ENCODE measurements around the gene SMC6. TPM values are rescaled to one million over a fixed set of nuclear protein-coding genes. Genes with fewer than 3 reads are reported as not detected.

The SMC6 gene
- 10 to 100 TPM; 27.7 to 42.5 (median 40.2) TPM for polyA plus RNA-seq (ENCODE audit: insufficient read length in 4 of 4)

GRCh38 chr2:17753803-17754663 is at the start of gene SMC6, which contains the start of gene GEN1:
TSS of gene SMC6 (minus strand) at chr2:17753810. CDS start at chr2:17745946, 7,864 bp downstream.
TSS of gene GEN1 (plus strand) at chr2:17754138. CDS start at chr2:17759944, 5,806 bp downstream.
- peak; percentile 82 to 86 (median 84) for DNase-seq (ENCODE audit: low read depth in 4 of 4, low spot score in 3 of 4)

- no peak for DNase-seq (ENCODE audit: low read depth in 4 of 4, low spot score in 3 of 4)
Measured at GRCh38 chr2:17800693-17801458, 47.3 kb upstream of the SMC6 start.

- peak in 1 of 4 donors; percentile 19 for DNase-seq (ENCODE audit: low read depth in 4 of 4, low spot score in 3 of 4)
Measured at GRCh38 chr2:17800219-17800618, 46.6 kb upstream of the SMC6 start.

- no peak for DNase-seq (ENCODE audit: low read depth in 4 of 4, low spot score in 3 of 4)
Measured at GRCh38 chr2:17799301-17800120, 45.9 kb upstream of the SMC6 start.

GRCh38 chr2:17798338-17798737 is 44.7 kb upstream of the SMC6 start:
- DNase-seq (ENCODE audit: low read depth in 4 of 4, low spot score in 3 of 4): no peak

- no peak for DNase-seq (ENCODE audit: low read depth in 4 of 4, low spot score in 3 of 4)
Measured at GRCh38 chr2:17795309-17795708, 41.7 kb upstream of the SMC6 start.

GRCh38 chr2:17793803-17794354 is 40.3 kb upstream of the SMC6 start:
- no peak for DNase-seq (ENCODE audit: low read depth in 4 of 4, low spot score in 3 of 4)

GRCh38 chr2:17793296-17793695 is 39.7 kb upstream of the SMC6 start:
- DNase-seq (ENCODE audit: low read depth in 4 of 4, low spot score in 3 of 4): peak in 1 of 4 donors; percentile 19

GRCh38 chr2:17792515-17792914 is 38.9 kb upstream of the SMC6 start:
- no peak for DNase-seq (ENCODE audit: low read depth in 4 of 4, low spot score in 3 of 4)

- no peak for DNase-seq (ENCODE audit: low read depth in 4 of 4, low spot score in 3 of 4)
Measured at GRCh38 chr2:17791817-17792130, 38.2 kb upstream of the SMC6 start.

GRCh38 chr2:17791121-17791816 is 37.7 kb upstream of the SMC6 start:
- no peak for DNase-seq (ENCODE audit: low read depth in 4 of 4, low spot score in 3 of 4)

- DNase-seq (ENCODE audit: low read depth in 4 of 4, low spot score in 3 of 4): no peak
Measured at GRCh38 chr2:17790536-17790935, 36.9 kb upstream of the SMC6 start.

GRCh38 chr2:17788773-17789172 is 35.2 kb upstream of the SMC6 start:
- no peak for DNase-seq (ENCODE audit: low read depth in 4 of 4, low spot score in 3 of 4)

GRCh38 chr2:17786727-17787126 is 33.1 kb upstream of the SMC6 start:
- no peak for DNase-seq (ENCODE audit: low read depth in 4 of 4, low spot score in 3 of 4)

- no peak for DNase-seq (ENCODE audit: low read depth in 4 of 4, low spot score in 3 of 4)
Measured at GRCh38 chr2:17781482-17781881, 27.9 kb upstream of the SMC6 start.

- DNase-seq (ENCODE audit: low read depth in 4 of 4, low spot score in 3 of 4): no peak
Measured at GRCh38 chr2:17780546-17780945, 26.9 kb upstream of the SMC6 start.

- DNase-seq (ENCODE audit: low read depth in 4 of 4, low spot score in 3 of 4): no peak
Measured at GRCh38 chr2:17772532-17772931, 18.9 kb upstream of the SMC6 start.

GRCh38 chr2:17771956-17772355 is 18.3 kb upstream of the SMC6 start:
- DNase-seq (ENCODE audit: low read depth in 4 of 4, low spot score in 3 of 4): no peak

- no peak for DNase-seq (ENCODE audit: low read depth in 4 of 4, low spot score in 3 of 4)
Measured at GRCh38 chr2:17768894-17769293, 15.3 kb upstream of the SMC6 start.

- no peak for DNase-seq (ENCODE audit: low read depth in 4 of 4, low spot score in 3 of 4)
Measured at GRCh38 chr2:17765398-17765797, 11.8 kb upstream of the SMC6 start.

Measured in left renal pelvis (tissue), 4 donors.